Neural cell (in vitro differentiated cells): ENCODE data around the gene SPATS2L. TPM values are rescaled to one million over a fixed set of nuclear protein-coding genes. Genes with fewer than 3 reads are reported as not detected.

Source experiments
- H2AFZ ChIP-seq: fragments of 200-600, 300-800 bp; sonication (generic), shearing (Covaris generic); 2 replicates; pipeline ENCODE4 v1.6.0; 2014; ENCODE audit warnings: low read depth, mild to moderate bottlenecking, antibody characterized with exemption, low read length, moderate library complexity
- H3F3A ChIP-seq: fragments of 200-600 bp; shearing (Covaris generic); 2 replicates; pipeline ENCODE4 v1.6.1; 2016; ENCODE audit warnings: mild to moderate bottlenecking, moderate library complexity, mixed read lengths, antibody characterized with exemption, low read length; ENCODE audit not compliant: insufficient read depth, poor library complexity, severe bottlenecking
- H3K27ac ChIP-seq: fragments of 200-600, 300-800 bp; sonication (generic), shearing (Covaris generic); 2 replicates; pipeline ENCODE4 v1.5.1; 2014; ENCODE audit warnings: mild to moderate bottlenecking, low read length, moderate library complexity
- H3K27me3 ChIP-seq: fragments of 300-800, 200-600 bp; sonication (generic), shearing (Covaris generic); 2 replicates; pipeline ENCODE4 v1.6.0; 2014; ENCODE audit warnings: mild to moderate bottlenecking, low read depth, low read length, moderate library complexity; ENCODE audit not compliant: insufficient read depth
- H3K36me3 ChIP-seq: fragments of 300-800, 200-600 bp; sonication (generic), shearing (Covaris generic); 2 replicates; pipeline ENCODE4 v1.5.1; 2014; ENCODE audit warnings: mild to moderate bottlenecking, antibody characterized with exemption, low read length, moderate library complexity; ENCODE audit not compliant: insufficient read depth
- H3K4me2 ChIP-seq: fragments of 300-800, 200-600 bp; sonication (generic), shearing (Covaris generic); 2 replicates; pipeline ENCODE4 v1.6.0; 2014; ENCODE audit warnings: mild to moderate bottlenecking, low read length
- H3K4me3 ChIP-seq: fragments of 300-800, 200-600 bp; sonication (generic), shearing (Covaris generic); 2 replicates; pipeline ENCODE4 v1.5.1; 2014; ENCODE audit warnings: mild to moderate bottlenecking, low read length, moderate library complexity
- H3K79me2 ChIP-seq: fragments of 200-600 bp; shearing (Covaris generic); replicated peaks from 2 replicates; pipeline ENCODE4 v1.6.0; 2014; ENCODE audit warnings: mild to moderate bottlenecking, low read length, moderate library complexity; ENCODE audit not compliant: insufficient read depth
- H3K9ac ChIP-seq: fragments of 300-800, 200-600 bp; sonication (generic), shearing (Covaris generic); 2 replicates; pipeline ENCODE4 v1.6.1; 2016; ENCODE audit warnings: mild to moderate bottlenecking, low read length, mixed read lengths
- H3K9me2 ChIP-seq: fragments of 200-600 bp; shearing (Covaris generic); 2 replicates; pipeline ENCODE4 v1.6.1; 2016; ENCODE audit warnings: mild to moderate bottlenecking, low read length, mixed read lengths; ENCODE audit not compliant: insufficient read depth
- H3K9me3 ChIP-seq: fragments of 200-600, 300-800 bp; sonication (generic), shearing (Covaris generic); 2 replicates; pipeline ENCODE4 v1.6.1; 2016; ENCODE audit warnings: mild to moderate bottlenecking, mixed run types, low read length, moderate library complexity, mixed read lengths
- H4K20me1 ChIP-seq: fragments of 200-600 bp; shearing (Covaris generic); 2 replicates; pipeline ENCODE4 v1.6.1; 2016; ENCODE audit warnings: mild to moderate bottlenecking, mixed run types; ENCODE audit not compliant: insufficient read depth
- EP300 ChIP-seq: fragments of 450-650 bp; conservative IDR thresholded peaks from 2 replicates; pipeline ENCODE4 v1.6.1; 2014; ENCODE audit warnings: antibody characterized with exemption, mild to moderate bottlenecking, moderate library complexity; ENCODE audit not compliant: poor library complexity, severe bottlenecking
- EZH2 ChIP-seq: fragments of 200-600, 300-800 bp; shearing (Covaris generic), sonication (generic); IDR thresholded peaks from 2 replicates; pipeline ENCODE4 v1.6.1; 2014; ENCODE audit warnings: antibody characterized with exemption, low read length, borderline replicate concordance, mild to moderate bottlenecking; ENCODE audit not compliant: insufficient read depth, poor library complexity, severe bottlenecking
- MXI1 ChIP-seq: fragments of 450-650 bp; conservative IDR thresholded peaks from 2 replicates; pipeline ENCODE4 v1.6.1; 2014; ENCODE audit warnings: antibody characterized with exemption, mild to moderate bottlenecking; ENCODE audit not compliant: poor library complexity, severe bottlenecking
- POLR2AphosphoS5 ChIP-seq: IDR thresholded peaks from 2 replicates; pipeline ENCODE4 v1.6.1; 2012
- RAD21 ChIP-seq: fragments of 450-650 bp; conservative IDR thresholded peaks from 2 replicates; pipeline ENCODE4 v1.6.1; 2014; ENCODE audit warnings: antibody characterized with exemption, mild to moderate bottlenecking, moderate library complexity
- SMC3 ChIP-seq: fragments of 450-650 bp; conservative IDR thresholded peaks from 2 replicates; pipeline ENCODE4 v1.6.1; 2014; ENCODE audit warnings: antibody characterized with exemption, mild to moderate bottlenecking, moderate library complexity; ENCODE audit not compliant: poor library complexity
- TAF1 ChIP-seq: IDR thresholded peaks from 2 replicates; pipeline ENCODE4 v1.6.1; 2012; ENCODE audit warnings: low read depth
- polyA plus RNA-seq: library from polyadenylated mRNA; depleted of rRNA; stranded (reverse); fragments of >200 nt; gene quantifications from 2 replicates; pipeline ENCODE4 v1.2.3, GENCODE V29; 2014
- TF ChIP-seq, protein P1 (sequence below): fragments of 450-650 bp; IDR thresholded peaks from 2 replicates; pipeline ENCODE4 v1.5.1; 2014; ENCODE audit warnings: antibody characterized with exemption, mild to moderate bottlenecking, moderate library complexity; ENCODE audit not compliant: poor library complexity, severe bottlenecking
- TF ChIP-seq, protein P2 (sequence below): IDR thresholded peaks from 2 replicates; pipeline ENCODE4 v1.6.1; 2012; ENCODE audit warnings: borderline replicate concordance

SPATS2L gene
- polyA plus RNA-seq, 1 donor from 2014 or later: 8.5 TPM

- Histone ChIP-seq H2AFZ (no peak overlapping the region), H3K9me3 (no peaks in the 10 kb centered on the region), H3K27ac (no peak overlapping the region), H3K9me2 (no peaks in the 10 kb centered on the region), H4K20me1 (no peaks in the 10 kb centered on the region), H3K4me3 (no peak overlapping the region), H3K9ac (no peak overlapping the region), H3F3A (no peaks in the 10 kb centered on the region), H3K27me3 (no peaks in the 10 kb centered on the region), H3K4me2 (no peak overlapping the region), H3K36me3 (no peaks in the 10 kb centered on the region), H3K79me2 (no peaks in the 10 kb centered on the region)
- TF ChIP-seq RAD21 (no peak), EZH2 (no peak), TAF1 (no peak), POLR2AphosphoS5 (no peak)
- TF ChIP-seq, protein P1, sequence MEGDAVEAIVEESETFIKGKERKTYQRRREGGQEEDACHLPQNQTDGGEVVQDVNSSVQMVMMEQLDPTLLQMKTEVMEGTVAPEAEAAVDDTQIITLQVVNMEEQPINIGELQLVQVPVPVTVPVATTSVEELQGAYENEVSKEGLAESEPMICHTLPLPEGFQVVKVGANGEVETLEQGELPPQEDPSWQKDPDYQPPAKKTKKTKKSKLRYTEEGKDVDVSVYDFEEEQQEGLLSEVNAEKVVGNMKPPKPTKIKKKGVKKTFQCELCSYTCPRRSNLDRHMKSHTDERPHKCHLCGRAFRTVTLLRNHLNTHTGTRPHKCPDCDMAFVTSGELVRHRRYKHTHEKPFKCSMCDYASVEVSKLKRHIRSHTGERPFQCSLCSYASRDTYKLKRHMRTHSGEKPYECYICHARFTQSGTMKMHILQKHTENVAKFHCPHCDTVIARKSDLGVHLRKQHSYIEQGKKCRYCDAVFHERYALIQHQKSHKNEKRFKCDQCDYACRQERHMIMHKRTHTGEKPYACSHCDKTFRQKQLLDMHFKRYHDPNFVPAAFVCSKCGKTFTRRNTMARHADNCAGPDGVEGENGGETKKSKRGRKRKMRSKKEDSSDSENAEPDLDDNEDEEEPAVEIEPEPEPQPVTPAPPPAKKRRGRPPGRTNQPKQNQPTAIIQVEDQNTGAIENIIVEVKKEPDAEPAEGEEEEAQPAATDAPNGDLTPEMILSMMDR: no peak
- TF ChIP-seq, protein P2, sequence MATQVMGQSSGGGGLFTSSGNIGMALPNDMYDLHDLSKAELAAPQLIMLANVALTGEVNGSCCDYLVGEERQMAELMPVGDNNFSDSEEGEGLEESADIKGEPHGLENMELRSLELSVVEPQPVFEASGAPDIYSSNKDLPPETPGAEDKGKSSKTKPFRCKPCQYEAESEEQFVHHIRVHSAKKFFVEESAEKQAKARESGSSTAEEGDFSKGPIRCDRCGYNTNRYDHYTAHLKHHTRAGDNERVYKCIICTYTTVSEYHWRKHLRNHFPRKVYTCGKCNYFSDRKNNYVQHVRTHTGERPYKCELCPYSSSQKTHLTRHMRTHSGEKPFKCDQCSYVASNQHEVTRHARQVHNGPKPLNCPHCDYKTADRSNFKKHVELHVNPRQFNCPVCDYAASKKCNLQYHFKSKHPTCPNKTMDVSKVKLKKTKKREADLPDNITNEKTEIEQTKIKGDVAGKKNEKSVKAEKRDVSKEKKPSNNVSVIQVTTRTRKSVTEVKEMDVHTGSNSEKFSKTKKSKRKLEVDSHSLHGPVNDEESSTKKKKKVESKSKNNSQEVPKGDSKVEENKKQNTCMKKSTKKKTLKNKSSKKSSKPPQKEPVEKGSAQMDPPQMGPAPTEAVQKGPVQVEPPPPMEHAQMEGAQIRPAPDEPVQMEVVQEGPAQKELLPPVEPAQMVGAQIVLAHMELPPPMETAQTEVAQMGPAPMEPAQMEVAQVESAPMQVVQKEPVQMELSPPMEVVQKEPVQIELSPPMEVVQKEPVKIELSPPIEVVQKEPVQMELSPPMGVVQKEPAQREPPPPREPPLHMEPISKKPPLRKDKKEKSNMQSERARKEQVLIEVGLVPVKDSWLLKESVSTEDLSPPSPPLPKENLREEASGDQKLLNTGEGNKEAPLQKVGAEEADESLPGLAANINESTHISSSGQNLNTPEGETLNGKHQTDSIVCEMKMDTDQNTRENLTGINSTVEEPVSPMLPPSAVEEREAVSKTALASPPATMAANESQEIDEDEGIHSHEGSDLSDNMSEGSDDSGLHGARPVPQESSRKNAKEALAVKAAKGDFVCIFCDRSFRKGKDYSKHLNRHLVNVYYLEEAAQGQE: no peak
Observed at GRCh38 chr2:200453142-200453852, 146.8 kb downstream of the SPATS2L start.

- Histone ChIP-seq H3K4me2 (no peak overlapping the region), H3K9me2 (no peaks in the 10 kb centered on the region), H3K4me3 (no peak overlapping the region), H3K36me3 (no peaks in the 10 kb centered on the region), H2AFZ (no peak overlapping the region), H3F3A (no peaks in the 10 kb centered on the region), H3K27ac (no peak overlapping the region), H4K20me1 (no peaks in the 10 kb centered on the region), H3K9me3 (no peaks in the 10 kb centered on the region), H3K27me3 (no peaks in the 10 kb centered on the region), H3K9ac (no peak overlapping the region), H3K79me2 (no peaks in the 10 kb centered on the region)
- TF ChIP-seq POLR2AphosphoS5 (no peak), EP300 (no peak), RAD21 (no peak), MXI1 (no peak), SMC3 (no peak), TAF1 (no peak), EZH2 (no peak)
- TF ChIP-seq, protein P2: no peak
- TF ChIP-seq, protein P1: no peak
Observed at GRCh38 chr2:200453853-200454534, 147.5 kb downstream of the SPATS2L start.
